Endodermal cell (in vitro differentiated cells): ENCODE measurements around the gene RAD17. TPM values are rescaled to one million over a fixed set of nuclear protein-coding genes. Genes with fewer than 3 reads are reported as not detected.

Experiments
- DNase-seq: peaks from one replicate; pipeline ENCODE4 v3.0.0-alpha.2; 2017
- H3K27ac ChIP-seq: 2 replicates; pipeline ENCODE4 v1.5.1; 2013; ENCODE audit warnings: mild to moderate bottlenecking, low read depth, low read length, moderate library complexity
- H3K27me3 ChIP-seq: 2 replicates; pipeline ENCODE4 v1.6.1; 2013; ENCODE audit warnings: mild to moderate bottlenecking, low read length, moderate library complexity; ENCODE audit not compliant: insufficient read depth, control insufficient read depth, poor library complexity, severe bottlenecking
- H3K36me3 ChIP-seq: 2 replicates; pipeline ENCODE4 v1.7.0; 2013; ENCODE audit warnings: mild to moderate bottlenecking, low read length, moderate library complexity; ENCODE audit not compliant: control insufficient read depth, insufficient read depth
- H3K4me1 ChIP-seq: one replicate; pipeline ENCODE4 v1.7.0; 2013; ENCODE audit warnings: low read length; ENCODE audit not compliant: control insufficient read depth, insufficient read depth
- H3K4me3 ChIP-seq: 2 replicates; pipeline ENCODE4 v1.5.1; 2013; ENCODE audit warnings: mild to moderate bottlenecking, low read length, moderate library complexity
- H3K9ac ChIP-seq: 2 replicates; pipeline ENCODE4 v1.6.1; 2013; ENCODE audit warnings: mild to moderate bottlenecking, low read length, moderate library complexity; ENCODE audit not compliant: poor library complexity, severe bottlenecking; ENCODE audit errors: extremely low read depth
- H3K9me3 ChIP-seq: 2 replicates; pipeline ENCODE4 v1.6.1; 2013; ENCODE audit warnings: mild to moderate bottlenecking, low read length, moderate library complexity; ENCODE audit not compliant: control insufficient read depth
- H3K27ac Mint-ChIP-seq: 2 replicates; pipeline ENCODE4 v1.8.0; 2020; ENCODE audit warnings: mixed read lengths
- H3K27me3 Mint-ChIP-seq: 2 replicates; pipeline ENCODE4 v1.8.0; 2021; ENCODE audit warnings: mild to moderate bottlenecking, mixed read lengths; ENCODE audit not compliant: insufficient read depth
- H3K36me3 Mint-ChIP-seq: 2 replicates; pipeline ENCODE4 v1.8.0; 2020; ENCODE audit warnings: low read depth, mixed read lengths
- H3K4me1 Mint-ChIP-seq: 2 replicates; pipeline ENCODE4 v1.8.0; 2020; ENCODE audit warnings: mixed read lengths
- H3K4me3 Mint-ChIP-seq: 2 replicates; pipeline ENCODE4 v1.8.0; 2020; ENCODE audit warnings: mild to moderate bottlenecking, moderate library complexity, mixed read lengths
- H3K9me3 Mint-ChIP-seq: 2 replicates; pipeline ENCODE4 v1.8.0; 2020; ENCODE audit warnings: mild to moderate bottlenecking, mixed read lengths
- CTCF ChIP-seq: fragments of 200-600 bp; sonication (generic); conservative IDR thresholded peaks from 2 replicates; pipeline ENCODE4 v1.5.0; 2021; ENCODE audit warnings: antibody characterized with exemption, mild to moderate bottlenecking
- WGBS, 2 experiments: methylation state at CpG; one replicate each; pipeline versions ENCODE4 v1.1.5 to v1.1.7; 2013; ENCODE audit warnings: missing lambda C conversion rate in 2 of 2, mixed read lengths in 1 of 2; ENCODE audit not compliant: insufficient coverage in 1 of 2, insufficient read length in 1 of 2; 5-methylcytosine and 5-hydroxymethylcytosine counted together
- total RNA-seq, 2 donors: library from RNA; stranded (reverse); fragmentation: NEBNext Ultra II Directional in 1 of 2; extraction: Animal tissue kit (Norgen Biotek cat#: 25700) in 1 of 2; gene quantifications; 2 replicates in 1 of 2; 3 replicates in 1 of 2; pipeline ENCODE4 v1.2.1, GENCODE V29; 2021

Gene RAD17
- total RNA-seq, 2 donors from 2014 or later, result 30.1 to 40.0 TPM

GRCh38 chr5:69404659-69405330 is 35.2 kb downstream of the RAD17 start:
- DNase-seq, result no peak
- H3K27ac Mint-ChIP-seq, result no peak overlapping the region
- H3K27me3 ChIP-seq, result no peaks in the 10 kb centered on the region
- H3K27me3 Mint-ChIP-seq, result no peaks in the 10 kb centered on the region
- H3K9ac ChIP-seq, result no peak overlapping the region
- TF ChIP-seq CTCF, result no peak
- peaks cover 55% of the 10 kb centered on the region for H3K36me3 Mint-ChIP-seq
- no peak overlapping the region for H3K27ac ChIP-seq
- H3K4me3 ChIP-seq, result no peak overlapping the region
- H3K9me3 ChIP-seq, result no peaks in the 10 kb centered on the region
- no peaks in the 10 kb centered on the region for H3K4me1 Mint-ChIP-seq
- peaks cover 61% of the 10 kb centered on the region for H3K36me3 ChIP-seq
- no peaks in the 10 kb centered on the region for H3K9me3 Mint-ChIP-seq
- no peaks in the 10 kb centered on the region for H3K4me1 ChIP-seq
- H3K4me3 Mint-ChIP-seq, result no peak overlapping the region
- WGBS, 2 experiments, result 82 to 94% methylated on average over 11 to 15 of the region's 15 CpGs

- H3K9me3 ChIP-seq, result peaks cover under 1% of the 10 kb centered on the region
- DNase-seq, result peak; percentile 97
- Mint-ChIP-seq H3K4me1 (peaks cover 14% of the 10 kb centered on the region), H3K27ac (peak within 1 kb of the TSS; percentile 95), H3K4me3 (peak within 1 kb of the TSS; percentile 89), H3K27me3 (peaks cover 1% of the 10 kb centered on the region), H3K9me3 (peaks cover 3% of the 10 kb centered on the region), H3K36me3 (peaks cover 36% of the 10 kb centered on the region)
- peaks cover 37% of the 10 kb centered on the region for H3K36me3 ChIP-seq
- no peak within 1 kb of the TSS for H3K27ac ChIP-seq
- no peaks in the 10 kb centered on the region for H3K27me3 ChIP-seq
- peak; percentile 70 for TF ChIP-seq CTCF
- no peaks in the 10 kb centered on the region for H3K4me1 ChIP-seq
- peak within 1 kb of the TSS; percentile 81 for H3K4me3 ChIP-seq
- 1 to 5% methylated on average over 55 to 78 of the region's 78 CpGs for WGBS, 2 experiments
- H3K9ac ChIP-seq, result peak within 1 kb of the TSS; percentile 90
Measured at GRCh38 chr5:69414885-69415583, 45.4 kb downstream of the RAD17 start, which contains the start of gene MARVELD2. TSS of gene MARVELD2 (plus strand) at chr5:69415116. CDS start at chr5:69419386, 4,270 bp downstream.

- H3K9ac ChIP-seq, result peak overlapping the region; percentile 90
- peak overlapping the region; percentile 81 for H3K4me3 ChIP-seq
- DNase-seq, result peak; percentile 77
- TF ChIP-seq CTCF, result no peak
- peak overlapping the region; percentile 89 for H3K4me3 Mint-ChIP-seq
- peaks cover 38% of the 10 kb centered on the region for H3K36me3 Mint-ChIP-seq
- H3K36me3 ChIP-seq, result peaks cover 37% of the 10 kb centered on the region
- H3K27ac Mint-ChIP-seq, result peak overlapping the region; percentile 95
- no peaks in the 10 kb centered on the region for H3K27me3 ChIP-seq
- H3K27ac ChIP-seq, result no peak overlapping the region
- 1 to 14% methylated on average over 11 to 18 of the region's 18 CpGs for WGBS, 2 experiments
- peaks cover 1% of the 10 kb centered on the region for H3K27me3 Mint-ChIP-seq
- peaks cover 6% of the 10 kb centered on the region for H3K9me3 ChIP-seq
- no peaks in the 10 kb centered on the region for H3K4me1 ChIP-seq
- H3K9me3 Mint-ChIP-seq, result peaks cover 5% of the 10 kb centered on the region
- peaks cover 14% of the 10 kb centered on the region for H3K4me1 Mint-ChIP-seq
Measured at GRCh38 chr5:69415584-69415958, 46.0 kb downstream of the RAD17 start.
